Left lobe of liver (tissue), 2 donors: Measurements from ENCODE around the gene CRISPLD2. TPM values are rescaled to one million over a fixed set of nuclear protein-coding genes. Genes with fewer than 3 reads are reported as not detected.

ENCODE experiments used
- ATAC-seq: fragments of 200-7000 bp; cut with Tn5 transposase; one replicate; pipeline ENCODE4 v1.9.1; 2020; ENCODE audit warnings: mild to moderate bottlenecking, moderate library complexity
- DNase-seq: peaks from one replicate; pipeline ENCODE4 v3.0.0-alpha.2; 2020; ENCODE audit warnings: low spot score
- total RNA-seq: library from RNA; stranded (reverse); gene quantifications from one replicate; pipeline ENCODE4 v1.2.1, GENCODE V29; 2021
- donor health status: DM: no; HTN: no; CAD: no; lungs with moderate emphysema.
- donor health status: DM: no; HTN: yes; CAD: no.

CRISPLD2 gene
- total RNA-seq, 1 donor from 2014 or later: 4.5 TPM

- peak; percentile 79 for ATAC-seq
These were observed 128.4 kb downstream of the CRISPLD2 start for GRCh38 chr16:84947996-84948850.

GRCh38 chr16:84948851-84949610 is 129.2 kb downstream of the CRISPLD2 start:
- ATAC-seq: no peak

More at GRCh38 chr16:84947996-84948850, 128.4 kb downstream of the CRISPLD2 start:
- peak; percentile 74 for DNase-seq

GRCh38 chr16:84949772-84950436 is 130.1 kb downstream of the CRISPLD2 start:
- ATAC-seq (no peak), DNase-seq (no peak)

More at GRCh38 chr16:84948851-84949610, 129.2 kb downstream of the CRISPLD2 start:
- no peak for DNase-seq

GRCh38 chr16:84950906-84951305 is 131.1 kb downstream of the CRISPLD2 start:
- DNase-seq: no peak
- ATAC-seq: no peak

GRCh38 chr16:84952335-84953189 is 132.8 kb downstream of the CRISPLD2 start:
- peak; percentile 77 for ATAC-seq
- peak; percentile 81 for DNase-seq

GRCh38 chr16:84953190-84953746 is 133.5 kb downstream of the CRISPLD2 start:
- no peak for DNase-seq
- ATAC-seq: no peak

GRCh38 chr16:84955427-84955826 is 135.6 kb downstream of the CRISPLD2 start:
- peak; percentile 81 for ATAC-seq

GRCh38 chr16:84957192-84957591 is 137.4 kb downstream of the CRISPLD2 start:
- ATAC-seq (no peak), DNase-seq (no peak)

More at GRCh38 chr16:84955427-84955826, 135.6 kb downstream of the CRISPLD2 start:
- DNase-seq: peak; percentile 95

GRCh38 chr16:84957792-84958191 is 138.0 kb downstream of the CRISPLD2 start:
- ATAC-seq: no peak

More at GRCh38 chr16:84957792-84958191, 138.0 kb downstream of the CRISPLD2 start:
- DNase-seq: no peak

Other genes with a start within 250 kb of the CRISPLD2 start
- 15.9 TPM for gene COTL1, start 201.9 kb upstream of the CRISPLD2 start, total RNA-seq
- gene KLHL36, start 171.5 kb upstream of the CRISPLD2 start, total RNA-seq: 26.8 TPM
- gene USP10, start 120.0 kb upstream of the CRISPLD2 start, total RNA-seq: 33.8 TPM
- 14.5 TPM for gene ZDHHC7, start 191.6 kb downstream of the CRISPLD2 start, total RNA-seq
- 5.0 TPM for gene KIAA0513, start 207.8 kb downstream of the CRISPLD2 start, total RNA-seq